Measurements from ENCODE around the gene RNASE7. TPM values are rescaled to one million over a fixed set of nuclear protein-coding genes. Genes with fewer than 3 reads are reported as not detected.
"Not testable (repeated sequence)": the region's sequence is repeated elsewhere in the genome, so short reads cannot be mapped to it uniquely, and the experiment has no call there.

Gene RNASE7
- total RNA-seq, 4 donors from 2014 or later = not detected

- no peak for DNase-seq
- H3K4me3 ChIP-seq = no peak within 1 kb of the TSS
- intact Hi-C loops (cut with DNase I; ENCODE audit: low total_unique reads) = no loop called here
- no peak for TF ChIP-seq CTCF (IDR thresholded peaks at IDR 0.05)
- TF ChIP-seq POLR2A (IDR thresholded peaks at IDR 0.05) = no peak
- H3K9me3 ChIP-seq = no peaks in the 10 kb centered on the region
- no peaks in the 10 kb centered on the region for H3K27me3 ChIP-seq
- H3K27ac ChIP-seq = no peak within 1 kb of the TSS
- no peaks in the 10 kb centered on the region for H3K36me3 ChIP-seq
- no peaks in the 10 kb centered on the region for H3K4me1 ChIP-seq
These were observed 43.3 kb upstream of the RNASE7 start, which contains the start of gene SLC39A2 for GRCh38 chr14:20998674-20999366. Gene SLC39A2 (plus strand): TSS chr14:20999293. CDS start chr14:20999447, 154 bp downstream.

DNA sequence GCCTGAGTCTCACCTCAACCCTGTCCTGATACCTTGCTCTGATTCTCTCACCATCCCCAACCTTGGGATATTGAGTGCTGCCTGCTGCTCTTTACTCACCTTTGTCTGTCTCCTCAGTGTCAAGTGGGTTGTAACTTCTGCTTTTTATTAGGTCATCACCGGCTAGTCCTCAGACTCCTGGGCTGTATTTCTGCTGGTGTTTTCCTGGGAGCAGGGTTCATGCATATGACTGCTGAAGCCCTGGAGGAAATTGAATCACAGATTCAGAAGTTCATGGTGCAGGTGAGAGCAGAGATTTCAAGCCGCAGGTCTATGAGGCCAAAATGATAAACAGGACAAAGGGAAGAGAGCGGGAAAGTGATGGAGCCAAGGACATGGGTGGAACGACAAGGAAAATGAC is 42.6 kb upstream of the RNASE7 start:
- Histone ChIP-seq H3K9me3 (no peaks in the 10 kb centered on the region), H3K36me3 (no peaks in the 10 kb centered on the region), H3K27ac (no peak overlapping the region), H3K27me3 (no peaks in the 10 kb centered on the region), H3K4me3 (no peak overlapping the region), H3K4me1 (no peaks in the 10 kb centered on the region)
- DNase-seq = no peak
- intact Hi-C loops (cut with DNase I; ENCODE audit: low total_unique reads) = no loop called here
- TF ChIP-seq CTCF (IDR thresholded peaks at IDR 0.05) (no peak), POLR2A (IDR thresholded peaks at IDR 0.05) (no peak)

GRCh38 chr14:21001218-21001617 is 40.9 kb upstream of the RNASE7 start:
- TF ChIP-seq CTCF (IDR thresholded peaks at IDR 0.05) = no peak
- no peak for TF ChIP-seq POLR2A (IDR thresholded peaks at IDR 0.05)
- Histone ChIP-seq H3K4me1 (no peaks in the 10 kb centered on the region), H3K36me3 (no peaks in the 10 kb centered on the region), H3K27ac (no peak overlapping the region), H3K9me3 (no peaks in the 10 kb centered on the region), H3K27me3 (no peaks in the 10 kb centered on the region), H3K4me3 (no peak overlapping the region)
- intact Hi-C loops (cut with DNase I; ENCODE audit: low total_unique reads) = no loop called here
- no peak for DNase-seq

DNA sequence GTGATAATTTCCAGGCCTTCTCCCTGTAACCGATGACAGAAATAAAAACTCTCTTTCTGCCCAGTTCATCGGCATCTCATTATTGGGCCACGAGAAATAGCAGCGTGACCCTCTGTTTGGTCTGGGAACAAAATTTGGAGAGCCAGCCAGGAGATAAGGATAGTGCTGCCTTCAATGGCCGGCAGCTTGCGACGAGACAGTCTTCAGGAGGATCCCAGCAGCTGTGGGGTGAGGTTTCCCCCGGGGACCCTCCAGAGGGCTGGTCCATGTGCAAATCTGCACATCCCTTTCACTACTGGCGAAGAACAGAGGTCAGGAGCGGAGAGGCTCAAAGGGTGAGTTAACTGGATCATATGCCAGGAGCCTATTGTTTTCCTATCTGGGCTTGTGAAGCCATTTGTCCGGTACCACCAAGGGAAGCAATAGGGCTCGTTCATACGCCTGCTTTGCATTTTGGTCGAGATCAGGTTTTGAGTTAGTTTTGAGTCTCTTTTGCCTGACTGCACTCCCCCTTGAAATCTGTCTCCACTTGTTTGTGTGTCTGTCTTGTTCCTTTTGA is 38.3 kb upstream of the RNASE7 start:
- Histone ChIP-seq H3K4me3 (no peak overlapping the region), H3K4me1 (no peaks in the 10 kb centered on the region), H3K36me3 (no peaks in the 10 kb centered on the region), H3K27me3 (no peaks in the 10 kb centered on the region), H3K9me3 (no peaks in the 10 kb centered on the region), H3K27ac (no peak overlapping the region)
- intact Hi-C loops (cut with DNase I; ENCODE audit: low total_unique reads) = no loop called here
- no peak for TF ChIP-seq POLR2A (IDR thresholded peaks at IDR 0.05)
- no peak for TF ChIP-seq CTCF (IDR thresholded peaks at IDR 0.05)
- no peak for DNase-seq

- DNase-seq; H3K4me3 ChIP-seq; H3K9me3 ChIP-seq; H3K27ac ChIP-seq; H3K4me1 ChIP-seq; intact Hi-C loops (cut with DNase I; ENCODE audit: low total_unique reads); H3K27me3 ChIP-seq; H3K36me3 ChIP-seq: not testable (repeated sequence)
These were observed 32.4 kb upstream of the RNASE7 start for GRCh38 chr14:21009721-21010120.

All from uterus (tissue), 4 donors.